Prostate gland (tissue), 2 donors: Measurements from ENCODE around the gene IGSF10. TPM values are rescaled to one million over a fixed set of nuclear protein-coding genes. Genes with fewer than 3 reads are reported as not detected.
A peak's percentile ranks its signal among the peaks of the same experiment; 100 is the strongest.

Experiments
- DNase-seq: peaks from one replicate; pipeline ENCODE4 v3.0.0-alpha.2; 2019; ENCODE audit warnings: low spot score
- H3K27ac ChIP-seq, 2 donors: fragments of 200-600 bp; sonication (generic); 2 replicates each; pipeline ENCODE4 v1.5.1; 2017 to 2019
- H3K27me3 ChIP-seq: fragments of 200-600 bp; sonication (generic); replicated peaks from 2 replicates; pipeline ENCODE4 v1.5.1; 2019; ENCODE audit not compliant: insufficient read depth
- H3K36me3 ChIP-seq, 2 donors: fragments of 200-600 bp; sonication (generic); 1 replicate in 1 of 2; 2 replicates in 1 of 2; pipeline versions ENCODE4 v1.5.1 to v1.8.1; 2017 to 2019
- H3K4me1 ChIP-seq: fragments of 200-600 bp; sonication (generic); replicated peaks from 2 replicates; pipeline ENCODE4 v1.5.1; 2019
- H3K4me3 ChIP-seq, 2 donors: fragments of 200-600 bp; sonication (generic); 2 replicates each; pipeline ENCODE4 v1.5.1; 2017 to 2019
- H3K9me3 ChIP-seq: fragments of 200-600 bp; sonication (generic); 2 replicates; pipeline ENCODE4 v1.5.1; 2017
- POLR2A ChIP-seq: fragments of 450-650 bp; IDR thresholded peaks from one replicate; pipeline ENCODE4 v1.6.1; 2016; ENCODE audit warnings: antibody characterized with exemption, mild to moderate bottlenecking
- POLR2AphosphoS5 ChIP-seq: sonication (generic); formaldehyde crosslinking; IDR thresholded peaks from one replicate; pipeline ENCODE4 v1.6.1; 2017; ENCODE audit warnings: antibody characterized with exemption
- WGBS: methylation state at CpG from one replicate; pipeline ENCODE4 v1.1.5; 2018; 5-methylcytosine and 5-hydroxymethylcytosine counted together
- intact Hi-C: fragments of 100-400 bp; cut with DNase I; formaldehyde crosslinking; loops from one replicate; pipeline ENCODE4 v1.14.2; 2022
- total RNA-seq, 2 donors: library from RNA; depleted of rRNA; stranded (reverse); fragments of >200 nt; gene quantifications; one replicate each; pipeline ENCODE4 v1.1.0, GENCODE V29; 2016
- TF ChIP-seq, protein P1 (sequence below), 4 experiments: fragments of 200-600 bp in 2 of 4; fragments of 450-650 bp in 2 of 4; sonication (generic) in 2 of 4; IDR thresholded peaks; 1 replicate in 3 of 4; 2 replicates in 1 of 4; pipeline ENCODE4 v1.5.1; 2016 to 2019; ENCODE audit warnings: antibody characterized with exemption in 4 of 4, mild to moderate bottlenecking in 2 of 4, moderate library complexity in 2 of 4

Gene IGSF10
- total RNA-seq, 2 donors from 2014 or later = 5.4 TPM; not detected in 1

- 93% methylated on average over 1 of the region's 1 CpG for WGBS
Observed at GRCh38 chr3:151440940-151441339, 19.9 kb downstream of the IGSF10 start.

DNA sequence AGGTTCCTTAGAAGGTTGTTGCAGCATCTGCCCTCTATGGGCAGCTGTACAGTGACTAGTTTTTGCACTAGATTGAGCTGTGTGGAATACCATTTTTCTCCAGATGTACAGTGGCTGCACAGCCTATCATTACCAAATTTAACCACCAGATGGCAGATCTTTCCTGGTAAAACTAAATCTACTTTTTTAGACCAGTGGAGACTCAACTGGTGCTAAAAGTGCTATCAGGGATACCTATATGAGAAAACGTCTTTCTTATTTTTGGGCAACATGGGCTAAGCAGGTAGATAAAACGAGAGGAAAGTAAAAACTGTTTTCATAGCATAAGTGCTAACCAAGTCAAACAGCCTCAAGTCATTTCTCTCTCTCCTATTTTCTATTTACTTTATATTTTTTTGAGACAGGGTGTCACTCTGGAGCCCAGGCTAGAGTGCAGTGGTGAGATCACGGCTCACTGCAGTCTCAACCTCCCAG is 21.2 kb downstream of the IGSF10 start:
- no peaks in the 10 kb centered on the region for H3K27me3 ChIP-seq
- H3K27ac ChIP-seq = no peak overlapping the region
- H3K4me3 ChIP-seq = no peak overlapping the region
- intact Hi-C loops = loop anchor here (5.0 to 10.0 kb wide), 2 partner anchors 398 to 475 kb away; no protein-coding TSS in a partner anchor
- WGBS = 23% methylated on average over 3 of the region's 3 CpGs
- no peak for TF ChIP-seq POLR2AphosphoS5
- TF ChIP-seq, protein P1, sequence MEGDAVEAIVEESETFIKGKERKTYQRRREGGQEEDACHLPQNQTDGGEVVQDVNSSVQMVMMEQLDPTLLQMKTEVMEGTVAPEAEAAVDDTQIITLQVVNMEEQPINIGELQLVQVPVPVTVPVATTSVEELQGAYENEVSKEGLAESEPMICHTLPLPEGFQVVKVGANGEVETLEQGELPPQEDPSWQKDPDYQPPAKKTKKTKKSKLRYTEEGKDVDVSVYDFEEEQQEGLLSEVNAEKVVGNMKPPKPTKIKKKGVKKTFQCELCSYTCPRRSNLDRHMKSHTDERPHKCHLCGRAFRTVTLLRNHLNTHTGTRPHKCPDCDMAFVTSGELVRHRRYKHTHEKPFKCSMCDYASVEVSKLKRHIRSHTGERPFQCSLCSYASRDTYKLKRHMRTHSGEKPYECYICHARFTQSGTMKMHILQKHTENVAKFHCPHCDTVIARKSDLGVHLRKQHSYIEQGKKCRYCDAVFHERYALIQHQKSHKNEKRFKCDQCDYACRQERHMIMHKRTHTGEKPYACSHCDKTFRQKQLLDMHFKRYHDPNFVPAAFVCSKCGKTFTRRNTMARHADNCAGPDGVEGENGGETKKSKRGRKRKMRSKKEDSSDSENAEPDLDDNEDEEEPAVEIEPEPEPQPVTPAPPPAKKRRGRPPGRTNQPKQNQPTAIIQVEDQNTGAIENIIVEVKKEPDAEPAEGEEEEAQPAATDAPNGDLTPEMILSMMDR (IDR thresholded peaks at IDR 0.05) = peak; percentile 60 to 86 (median 80)
- no peak for TF ChIP-seq POLR2A
- H3K36me3 ChIP-seq = no peaks in the 10 kb centered on the region
- H3K4me1 ChIP-seq = no peaks in the 10 kb centered on the region
- no peaks in the 10 kb centered on the region for H3K9me3 ChIP-seq
- peak; percentile 36 for DNase-seq

More at GRCh38 chr3:151440940-151441339, 19.9 kb downstream of the IGSF10 start:
- Histone ChIP-seq H3K9me3 (no peaks in the 10 kb centered on the region), H3K4me1 (no peaks in the 10 kb centered on the region), H3K4me3 (no peak overlapping the region), H3K36me3 (no peaks in the 10 kb centered on the region), H3K27me3 (no peaks in the 10 kb centered on the region), H3K27ac (no peak overlapping the region)
- no peak for TF ChIP-seq POLR2AphosphoS5
- TF ChIP-seq, protein P1 (IDR thresholded peaks at IDR 0.05) = no peak
- no peak for TF ChIP-seq POLR2A
- intact Hi-C loops = loop anchor here (5.0 to 10.0 kb wide), 2 partner anchors 396 to 474 kb away; no protein-coding TSS in a partner anchor
- no peak for DNase-seq

DNA sequence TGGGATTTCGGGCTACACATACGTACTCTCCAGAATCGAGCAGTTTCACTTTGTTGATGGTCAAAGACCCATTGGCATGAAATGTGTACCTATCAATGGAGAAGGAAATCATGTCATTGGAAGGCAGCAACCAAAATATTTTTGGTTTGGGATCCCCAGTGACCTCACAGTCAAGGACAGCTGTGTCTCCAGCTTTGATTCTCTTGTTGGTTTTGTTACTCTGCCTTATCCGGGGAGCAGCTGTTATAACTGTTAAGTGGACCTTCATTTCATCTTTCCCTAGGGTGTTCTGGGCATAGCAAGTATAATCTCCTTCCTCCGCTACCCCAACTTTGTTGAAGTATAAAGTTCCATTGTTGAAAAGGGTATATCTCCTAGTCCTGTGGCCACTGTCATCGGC is 23.0 kb downstream of the IGSF10 start:
- Histone ChIP-seq H3K9me3 (no peaks in the 10 kb centered on the region), H3K36me3 (no peaks in the 10 kb centered on the region), H3K27me3 (no peaks in the 10 kb centered on the region), H3K27ac (no peak overlapping the region), H3K4me3 (no peak overlapping the region), H3K4me1 (no peaks in the 10 kb centered on the region)
- no peak for DNase-seq
- TF ChIP-seq POLR2A = no peak
- TF ChIP-seq POLR2AphosphoS5 = no peak
- TF ChIP-seq, protein P1 (IDR thresholded peaks at IDR 0.05) = no peak
- intact Hi-C loops = no loop called here
- 96% methylated on average over 6 of the region's 6 CpGs for WGBS

GRCh38 chr3:151436675-151437446 is 24.0 kb downstream of the IGSF10 start:
- DNase-seq = no peak
- Histone ChIP-seq H3K4me3 (no peak overlapping the region), H3K9me3 (no peaks in the 10 kb centered on the region), H3K36me3 (no peaks in the 10 kb centered on the region), H3K27ac (no peak overlapping the region), H3K27me3 (no peaks in the 10 kb centered on the region), H3K4me1 (no peaks in the 10 kb centered on the region)
- TF ChIP-seq POLR2A (no peak), POLR2AphosphoS5 (no peak)
- TF ChIP-seq, protein P1 (IDR thresholded peaks at IDR 0.05) = no peak
- 86% methylated on average over 8 of the region's 8 CpGs for WGBS
- intact Hi-C loops = no loop called here
